ENCODE results near the gene PER2. TPM values are rescaled to one million over a fixed set of nuclear protein-coding genes. Genes with fewer than 3 reads are reported as not detected.

PER2 gene
- total and polyA plus RNA-seq, 2 of the 4 experiments (the other 2 are of a cell fraction): 1.7 to 3.2 TPM

- ATAC-seq (ENCODE audit: low read depth) (peak; percentile 35), DNase-seq (peak; percentile 8)
- no peak overlapping the region for H2BK20ac ChIP-seq (ENCODE audit: low read depth, low read length)
- peaks cover 20% of the 10 kb centered on the region for H3K9me1 ChIP-seq (ENCODE audit: insufficient read depth, low read length)
- H3K14ac ChIP-seq (replicated peaks; ENCODE audit: low read depth, low read length): peak overlapping the region; percentile 14; the same call in 1 of the 2 replicates
- H3K36me3 ChIP-seq (ENCODE audit: control insufficient read depth, insufficient read depth, low read length): peaks cover 4% of the 10 kb centered on the region; the same call in 1 of the 2 replicates
- H4K91ac ChIP-seq (ENCODE audit: insufficient read depth, low read depth, low read length): no peak overlapping the region
- peak overlapping the region; percentile 23 for H2AK9ac ChIP-seq (replicated peaks; ENCODE audit: low read depth, low read length, poor library complexity)
- H3K9ac ChIP-seq (ENCODE audit: low read depth, low read length): peak overlapping the region; percentile 65
- H3K18ac ChIP-seq (ENCODE audit: low read depth, low read length): no peak overlapping the region
- H3K27me3 ChIP-seq (ENCODE audit: control insufficient read depth, insufficient read depth, low read length): peaks cover 5% of the 10 kb centered on the region
- peak overlapping the region; percentile 75 for H3K4me2 ChIP-seq (ENCODE audit: low read depth, low read length)
- no peak overlapping the region for H3K4ac ChIP-seq (ENCODE audit: low read depth, low read length)
- H2AK5ac ChIP-seq (ENCODE audit: low read depth, low read length): no peak overlapping the region
- peak overlapping the region; percentile 8; the same call in 1 of the 2 replicates for H3K23ac ChIP-seq (ENCODE audit: low read depth, low read length)
- no peak overlapping the region; the same call in 1 of the 2 replicates for H3K27ac ChIP-seq (ENCODE audit: insufficient read depth, low read length)
- H2BK15ac ChIP-seq (ENCODE audit: low read depth, low read length): no peak overlapping the region
- no peaks in the 10 kb centered on the region for H3K9me3 ChIP-seq (ENCODE audit: control insufficient read depth, insufficient read depth, low read length)
- H3K4me1 ChIP-seq (ENCODE audit: control insufficient read depth, insufficient read depth, low read length): peaks cover 7% of the 10 kb centered on the region
- CTCF ChIA-PET: no interaction called here
- POLR2A ChIA-PET (ENCODE audit: unreplicated experiment): no interaction called here
- H3K4me3 ChIP-seq (ENCODE audit: insufficient read depth, low read depth, low read length): peak overlapping the region; percentile 74
- no peak for TF ChIP-seq RCOR1 (IDR thresholded peaks at IDR 0.05; ENCODE audit: insufficient replicate concordance, low read length)
- peak overlapping the region in 1 of 2 experiments; percentile 20; a peak in 1 of 4 replicates for H4K8ac ChIP-seq (ENCODE audit: low read depth in 2 of 2, low read length in 2 of 2)
- H3K79me1 ChIP-seq (ENCODE audit: low read depth in 1 of 2, low read length in 2 of 2): peaks cover 12 to 33% of the 10 kb centered on the region in 2 experiments
- 2% methylated on average over 22 of the region's 65 CpGs; no CpG with 5 or more reads in 1 of the 2 experiments for WGBS, 2 experiments (ENCODE audit: extremely low coverage in 2 of 2, insufficient read length in 1 of 2)
- BruUV-seq (replicated peaks): no TSS peak
- in situ Hi-C loops (cut with MboI; ENCODE audit: low sequenced_read_pairs): no loop called here
- no peak overlapping the region for H2BK5ac ChIP-seq (ENCODE audit: low read depth, low read length, poor library complexity, severe bottlenecking)
- H4K20me1 ChIP-seq (ENCODE audit: insufficient read depth, low read length): no peaks in the 10 kb centered on the region
- peak overlapping the region; percentile 97 for H2AFZ ChIP-seq (replicated peaks; ENCODE audit: low read length, poor library complexity)
- H4K5ac ChIP-seq (ENCODE audit: low read depth, low read length): no peak overlapping the region
- H2BK120ac ChIP-seq (ENCODE audit: low read depth, low read length): no peak overlapping the region
- intact Hi-C loops (cut with micrococcal nuclease): loop anchor here (1.0 kb wide), 1 partner anchor 32 kb away; the partner anchor contains the start of gene PER2
- no peak overlapping the region for H3K56ac ChIP-seq (ENCODE audit: extremely low read depth, insufficient read depth, low read length)
- dilution Hi-C loops (cut with HindIII; ENCODE audit: low sequenced_read_pairs, unreplicated experiment): no loop called here
Measured at GRCh38 chr2:238320648-238321281, 32.4 kb upstream of the PER2 start.

All from IMR-90 (cell line).